HG03521 (cell line): Measurements from ENCODE around the gene PEX11G.
"Not testable (repeated sequence)": the region's sequence is repeated elsewhere in the genome, so short reads cannot be mapped to it uniquely, and the experiment has no call there.

Experiments
- ATAC-seq: cut with Tn5 transposase; IDR thresholded peaks from one replicate; pipeline ENCODE4 v1.9.1; 2021; ENCODE audit warnings: mild to moderate bottlenecking, moderate library complexity; ENCODE audit not compliant: unreplicated experiment

PEX11G gene

DNA sequence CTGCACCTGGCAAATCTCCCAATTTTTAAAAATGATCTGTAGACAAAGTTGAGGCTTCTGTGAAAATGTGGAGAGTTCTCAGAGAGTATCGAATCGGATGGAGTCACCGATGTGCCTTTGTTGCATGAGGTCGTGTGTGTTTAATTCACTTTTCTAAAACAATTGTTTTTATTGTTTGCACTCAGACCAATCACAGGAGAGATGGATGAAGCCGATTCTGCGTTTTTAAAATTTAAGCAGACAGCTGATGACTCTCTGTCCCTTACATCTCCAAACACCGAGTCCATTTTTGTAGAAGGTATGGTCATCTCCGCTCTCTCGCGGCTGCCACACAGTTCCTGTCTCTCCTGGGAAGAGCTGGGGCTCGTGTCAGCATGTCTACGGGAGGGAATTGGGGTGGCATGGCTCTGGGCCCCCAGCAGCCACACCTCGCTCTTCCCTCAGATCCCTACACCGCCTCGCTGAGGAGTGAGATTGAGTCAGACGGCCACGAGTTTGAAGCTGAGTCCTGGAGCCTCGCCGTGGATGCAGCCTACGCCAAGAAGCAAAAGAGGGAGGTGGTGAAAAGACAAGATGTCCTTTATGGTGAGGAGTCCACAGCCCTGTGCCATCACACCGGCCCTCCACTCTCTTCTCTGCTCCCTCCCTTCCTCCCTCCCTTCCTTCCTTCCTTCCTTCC is 47.2 kb downstream of the PEX11G start:
- no peak for ATAC-seq

GRCh38 chr19:7440188-7440975 is 48.5 kb downstream of the PEX11G start:
- ATAC-seq: no peak

GRCh38 chr19:7435586-7435985 is 53.2 kb downstream of the PEX11G start:
- ATAC-seq: no peak

GRCh38 chr19:7434391-7434790 is 54.4 kb downstream of the PEX11G start:
- no peak for ATAC-seq

- not testable (repeated sequence) for ATAC-seq
Measured at GRCh38 chr19:7433456-7433855, 55.4 kb downstream of the PEX11G start.

- ATAC-seq: no peak
Measured at GRCh38 chr19:7429638-7430282, 59.1 kb downstream of the PEX11G start.

GRCh38 chr19:7428651-7429113 is 60.2 kb downstream of the PEX11G start:
- ATAC-seq: no peak

DNA sequence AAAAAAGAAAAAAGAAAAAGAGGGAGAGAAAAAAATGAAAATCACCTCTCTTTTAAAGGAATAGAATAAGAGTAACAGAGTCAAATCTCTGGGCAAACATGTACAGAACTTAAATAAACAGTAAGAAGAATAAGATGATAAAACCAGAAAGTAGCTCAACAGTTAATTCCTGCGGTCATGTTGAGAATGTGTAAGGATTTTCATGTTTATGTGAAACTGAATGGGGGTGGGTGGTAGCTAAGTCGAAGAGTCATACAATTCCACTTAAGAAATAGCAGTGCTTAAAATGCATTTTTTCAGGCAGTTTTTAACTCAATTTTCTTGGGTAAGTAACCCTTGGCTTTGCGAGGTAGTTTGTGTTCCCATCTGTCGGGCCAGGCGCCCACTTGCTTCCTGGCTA is 60.9 kb downstream of the PEX11G start:
- ATAC-seq: no peak

DNA sequence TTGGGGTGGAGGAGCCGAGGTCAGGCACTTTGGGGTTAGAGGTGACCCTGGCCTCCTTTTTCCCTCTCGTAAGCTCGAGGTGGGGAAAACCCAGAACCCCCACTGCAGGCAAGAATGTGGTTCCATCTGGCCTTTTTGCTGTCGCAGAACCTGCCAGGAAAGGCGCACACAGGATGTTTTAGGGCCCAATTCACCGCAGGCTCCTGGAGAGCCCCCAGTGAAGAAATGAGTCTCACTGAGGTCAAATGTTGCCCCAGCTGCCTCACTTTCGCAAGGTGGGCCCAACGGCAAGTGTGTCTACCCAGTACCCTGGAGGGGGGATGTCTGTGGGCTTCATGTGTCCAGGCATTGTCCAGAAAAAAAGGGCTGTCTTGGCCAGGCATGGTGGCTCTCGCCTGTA is 61.8 kb downstream of the PEX11G start:
- ATAC-seq: no peak
